Limb (tissue), 2 donors: ENCODE results near the gene RTN1.
A peak's percentile ranks its signal among the peaks of the same experiment; 100 is the strongest.

ENCODE experiments used
- DNase-seq, 2 donors: peaks; one replicate each; pipeline ENCODE4 v3.0.0-alpha.2; 2016; ENCODE audit errors: extremely low spot score in 2 of 2

Gene RTN1

GRCh38 chr14:59630288-59630963 lies 240.2 kb downstream of the RTN1 start:
- DNase-seq, result peak in 1 of 2 donors; percentile 62

DNA sequence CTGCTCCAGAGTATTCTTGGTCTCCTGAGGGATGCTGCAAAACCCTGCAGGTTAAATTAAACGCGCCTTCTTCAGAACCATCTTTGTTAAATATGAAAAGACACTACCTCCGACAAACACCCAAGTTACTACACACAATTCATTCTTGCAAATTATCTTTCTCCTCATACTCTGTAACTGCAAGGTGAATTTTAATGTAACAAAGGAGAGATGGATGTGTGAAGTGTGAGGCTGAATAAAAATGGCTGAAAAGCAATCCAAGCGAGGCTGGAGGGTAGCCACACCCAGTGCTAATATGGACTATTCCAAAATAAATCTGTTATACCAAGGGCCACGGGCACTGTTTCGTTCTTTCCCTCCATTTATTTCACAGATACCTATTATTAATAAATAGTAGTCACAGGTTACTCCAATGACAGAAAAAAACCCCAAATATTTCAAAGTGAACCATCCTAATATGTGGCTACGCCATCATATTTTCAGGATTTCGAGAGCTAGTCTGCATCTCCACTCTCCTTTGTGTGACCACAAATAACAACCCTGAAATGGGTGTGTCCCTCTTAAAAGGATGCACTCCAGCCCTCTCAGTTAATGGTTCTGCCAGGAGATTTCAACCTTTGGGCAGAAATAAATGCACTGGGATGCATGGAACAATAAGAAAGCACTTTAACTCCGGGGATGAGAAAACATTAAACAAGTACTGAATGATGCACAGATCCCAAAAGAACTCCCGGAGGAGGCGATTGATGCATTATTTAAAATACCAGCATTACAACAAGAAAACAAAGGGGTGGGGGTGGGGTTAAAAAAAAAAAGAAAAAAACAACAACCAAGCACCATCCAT lies 240.9 kb downstream of the RTN1 start:
- DNase-seq, result no peak

- DNase-seq, result no peak
These were observed 243.5 kb downstream of the RTN1 start for GRCh38 chr14:59627011-59627520.

- DNase-seq, result no peak
These were observed 247.9 kb downstream of the RTN1 start for GRCh38 chr14:59622631-59623030.

GRCh38 chr14:59619061-59619460 lies 251.5 kb downstream of the RTN1 start:
- DNase-seq, result no peak

DNA sequence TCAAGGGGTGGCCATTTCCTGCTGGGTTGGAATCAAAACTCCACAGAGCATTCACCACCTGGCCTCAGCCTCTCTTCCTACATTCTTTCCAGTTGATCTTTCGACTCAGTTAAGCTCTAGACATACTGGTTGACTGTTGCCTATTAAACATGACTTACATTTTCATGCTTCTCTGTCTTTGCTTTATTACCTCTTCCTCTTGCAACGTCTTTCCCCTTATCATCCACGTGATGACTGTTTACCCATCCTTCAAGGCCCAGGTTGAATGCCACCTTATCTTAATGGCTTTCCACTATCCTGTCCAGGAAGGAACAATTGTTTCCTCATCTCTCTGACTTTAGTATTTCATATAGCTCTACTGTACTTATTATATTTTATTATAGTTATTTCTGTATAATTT lies 269.5 kb downstream of the RTN1 start:
- no peak for DNase-seq

DNA sequence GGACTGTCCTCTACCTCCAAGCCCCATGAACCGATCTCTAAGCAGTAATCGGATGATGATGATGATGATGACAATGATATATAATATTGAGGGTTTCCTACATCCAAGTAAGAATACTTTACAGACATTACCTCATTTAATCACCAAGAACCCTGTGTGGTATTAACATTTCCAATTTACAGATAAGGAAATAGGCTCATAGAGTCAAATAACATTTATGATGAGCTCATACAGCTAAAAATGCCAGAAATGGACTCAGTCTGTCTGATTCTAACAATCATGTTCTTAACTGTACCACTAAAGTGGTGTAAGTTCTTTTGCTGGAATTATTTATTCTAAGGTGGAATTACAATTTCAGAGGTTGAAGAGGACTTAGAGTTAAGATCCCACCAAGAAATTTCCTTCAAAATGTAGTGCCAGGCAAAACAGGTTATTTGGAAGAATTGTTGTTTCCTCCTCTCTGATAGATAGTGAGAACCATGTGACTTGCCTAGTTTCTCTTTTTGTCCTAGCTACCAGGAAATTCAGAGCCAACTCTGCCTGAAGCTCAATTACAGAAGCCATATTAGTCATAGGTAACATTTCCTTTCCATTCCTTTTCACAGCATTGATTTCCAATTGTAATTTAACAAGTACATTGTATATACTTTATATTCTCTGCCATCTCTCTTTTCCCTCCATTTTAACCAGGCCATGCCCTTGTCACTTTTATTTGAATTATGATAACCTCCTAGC lies 270.2 kb downstream of the RTN1 start:
- no peak for DNase-seq

DNA sequence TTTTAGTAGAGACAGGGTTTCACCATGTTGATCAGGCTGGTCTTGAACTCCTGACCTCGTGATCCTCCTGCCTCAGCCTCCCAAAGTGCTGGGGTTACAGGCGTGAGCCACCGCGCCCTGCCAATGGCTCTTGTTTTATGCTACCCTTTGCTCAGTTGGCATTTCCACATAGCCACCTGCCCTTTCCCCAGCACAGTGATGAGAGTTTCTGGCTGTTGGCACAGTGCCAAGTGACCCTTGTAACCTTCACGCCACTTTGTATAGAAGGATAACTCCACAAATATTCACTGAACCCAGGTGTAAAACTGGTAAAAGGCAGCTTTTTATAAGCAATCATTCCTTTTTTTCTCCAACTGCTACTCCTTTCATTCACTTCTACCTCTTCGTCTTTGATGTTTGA lies 275.5 kb downstream of the RTN1 start:
- no peak for DNase-seq

DNA sequence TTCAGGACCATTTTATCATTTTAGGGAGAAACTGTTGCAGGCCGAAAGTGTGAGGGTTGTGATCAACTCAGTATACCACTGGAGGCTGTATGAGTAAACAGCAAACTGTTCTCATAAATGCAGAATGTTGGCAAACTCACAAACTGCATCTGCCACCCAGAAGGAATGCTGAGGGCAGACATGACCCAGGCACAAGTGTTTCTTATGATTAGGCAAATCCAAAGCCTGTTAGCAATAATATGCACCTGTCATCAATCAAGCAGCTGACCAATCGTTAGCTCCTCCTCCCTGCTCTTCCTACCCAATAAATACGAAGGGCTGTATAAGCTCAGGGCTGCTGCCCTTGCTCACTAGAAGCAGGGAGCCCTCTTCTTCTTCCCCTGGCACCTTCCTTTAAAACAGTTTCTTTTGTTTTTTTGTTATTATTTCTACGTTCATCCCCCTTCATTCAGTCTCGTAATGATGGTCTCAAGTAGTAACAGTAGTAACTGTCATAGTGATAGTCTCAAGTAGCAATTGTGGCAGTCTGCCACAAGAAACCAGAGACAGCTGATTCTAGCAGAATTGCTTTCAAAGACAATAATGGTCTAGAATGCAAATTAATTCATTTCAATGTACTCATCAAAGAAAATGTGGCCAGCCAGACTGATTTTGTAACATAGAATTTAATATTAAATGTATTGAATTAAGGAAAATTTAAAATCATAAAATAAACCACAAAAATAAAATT lies 278.8 kb downstream of the RTN1 start:
- DNase-seq, result no peak

DNA sequence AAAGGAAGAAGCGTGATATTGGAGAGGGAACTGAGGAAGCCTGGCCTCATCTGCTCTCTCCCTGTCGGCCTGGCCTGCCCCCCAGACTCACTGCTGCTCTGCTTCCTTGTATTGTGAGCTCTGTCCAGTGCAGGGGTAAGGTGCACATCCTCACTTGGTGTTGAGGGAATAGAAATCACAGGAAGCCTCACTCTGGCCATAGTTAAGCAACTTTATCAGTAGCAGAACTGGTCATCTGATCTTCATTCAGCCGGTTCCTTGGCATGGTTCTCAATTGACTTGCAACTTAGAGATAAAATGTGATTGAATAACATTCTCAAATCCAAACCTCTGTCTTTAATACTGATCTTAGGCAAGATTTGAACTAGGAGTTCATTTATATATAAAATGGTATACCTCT lies 282.5 kb downstream of the RTN1 start:
- no peak for DNase-seq

GRCh38 chr14:59585891-59586554 lies 284.6 kb downstream of the RTN1 start:
- DNase-seq, result no peak

GRCh38 chr14:59583755-59584154 lies 286.8 kb downstream of the RTN1 start:
- DNase-seq, result peak in 1 of 2 donors; percentile 13

DNA sequence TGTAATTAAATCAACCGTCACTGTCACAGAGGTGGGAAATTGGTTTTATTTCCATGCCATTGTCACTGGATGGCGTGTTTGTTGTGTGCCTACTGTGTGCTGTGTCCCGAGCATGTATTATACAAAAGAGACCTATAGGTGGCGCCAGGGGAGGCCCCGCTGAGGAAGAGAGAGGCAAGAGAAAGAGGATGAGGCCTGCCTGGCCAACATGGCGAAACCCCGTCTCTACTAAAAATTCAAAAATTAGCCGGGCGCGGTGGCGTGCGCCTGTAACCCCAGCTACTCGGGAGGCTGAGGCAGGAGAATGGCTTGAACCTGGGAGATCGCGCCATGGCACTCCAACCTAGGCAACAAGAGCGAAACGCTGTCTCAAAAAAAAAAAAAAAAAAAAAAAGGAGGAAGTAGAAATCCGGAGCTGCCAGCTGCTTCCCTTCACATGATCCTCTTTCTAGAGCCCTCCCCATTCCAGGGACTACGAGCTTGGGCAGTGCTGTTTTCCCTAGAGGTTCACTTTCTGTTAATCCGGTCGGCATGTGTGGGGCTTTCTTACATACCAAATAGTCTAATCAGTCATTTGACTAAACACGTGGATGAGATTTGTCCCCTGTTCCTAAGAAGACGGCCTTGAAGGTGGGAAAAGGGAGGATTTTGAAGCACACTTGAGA lies 287.6 kb downstream of the RTN1 start:
- DNase-seq, result no peak

DNA sequence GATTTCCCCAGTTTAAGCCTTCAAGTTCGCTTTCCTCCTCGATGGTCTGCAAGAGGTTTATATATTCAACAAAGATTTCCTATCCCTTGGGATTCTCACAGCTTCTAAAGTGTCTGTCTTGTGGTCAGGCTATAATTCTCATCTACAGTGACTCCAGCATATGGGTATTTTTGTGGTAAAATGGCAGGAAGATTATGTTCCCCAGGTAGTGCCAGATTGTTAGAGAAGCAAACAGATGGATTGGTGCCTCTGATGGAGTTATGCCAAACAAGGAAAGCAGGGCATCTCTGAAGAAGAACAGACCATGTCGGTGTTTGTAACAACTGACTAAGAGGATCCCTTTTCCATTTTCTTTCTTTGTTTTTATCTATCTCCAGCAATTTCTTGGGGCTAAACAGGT lies 288.4 kb downstream of the RTN1 start:
- no peak for DNase-seq

GRCh38 chr14:59580911-59581310 lies 289.7 kb downstream of the RTN1 start:
- DNase-seq, result no peak

DNA sequence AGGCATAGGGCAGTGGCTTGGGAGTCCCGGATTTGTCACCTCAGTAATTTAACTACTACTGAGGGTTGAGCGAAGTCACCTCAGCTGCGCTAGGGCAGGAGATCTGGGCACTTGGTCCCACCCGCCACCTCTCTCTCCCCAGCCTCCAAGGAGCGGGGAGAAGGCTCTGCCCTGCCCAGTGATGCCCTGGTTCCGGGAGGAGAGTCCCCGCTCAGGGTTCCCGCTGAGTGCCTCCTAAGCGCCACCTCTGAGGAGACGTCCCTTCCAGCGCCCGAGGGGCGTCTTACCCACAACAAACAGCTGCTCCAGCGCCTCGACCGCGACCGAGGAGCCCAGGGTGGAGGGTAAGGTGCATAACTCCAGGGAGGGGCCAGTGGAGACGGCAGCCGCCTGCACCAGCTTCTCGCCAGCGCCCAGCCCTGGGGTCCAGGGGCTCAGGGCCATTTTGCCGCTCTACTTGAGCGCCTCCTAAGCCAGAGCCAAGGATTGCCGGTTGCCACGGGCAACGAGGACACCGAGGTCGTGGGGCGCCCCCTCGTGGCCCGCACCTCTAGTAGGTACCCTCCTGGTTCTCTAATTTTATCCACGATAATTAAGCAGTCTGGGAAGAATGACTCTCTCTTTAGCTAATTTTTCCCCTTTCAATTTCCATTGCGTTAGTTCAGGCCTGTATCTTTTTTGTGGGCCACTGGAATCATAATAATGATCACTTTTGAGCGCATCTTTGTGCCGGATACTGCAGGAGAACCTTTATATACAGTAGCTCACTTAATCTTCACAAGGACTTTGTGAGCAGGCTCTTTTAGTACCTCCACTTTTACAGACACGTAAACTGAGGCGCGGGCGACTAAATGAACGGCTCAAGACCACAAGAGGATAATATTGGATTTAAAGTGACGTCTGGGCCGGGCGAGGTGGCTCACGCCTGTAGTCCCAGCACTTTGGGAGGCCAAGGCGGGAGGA lies 294.0 kb downstream of the RTN1 start, which contains the start of gene CCDC175:
Gene CCDC175 (minus strand): TSS at position 481 of the 963 bp plus-strand sequence. CDS start 37 bp downstream, at position 444.
- peak; percentile 72 to 86 for DNase-seq

DNA sequence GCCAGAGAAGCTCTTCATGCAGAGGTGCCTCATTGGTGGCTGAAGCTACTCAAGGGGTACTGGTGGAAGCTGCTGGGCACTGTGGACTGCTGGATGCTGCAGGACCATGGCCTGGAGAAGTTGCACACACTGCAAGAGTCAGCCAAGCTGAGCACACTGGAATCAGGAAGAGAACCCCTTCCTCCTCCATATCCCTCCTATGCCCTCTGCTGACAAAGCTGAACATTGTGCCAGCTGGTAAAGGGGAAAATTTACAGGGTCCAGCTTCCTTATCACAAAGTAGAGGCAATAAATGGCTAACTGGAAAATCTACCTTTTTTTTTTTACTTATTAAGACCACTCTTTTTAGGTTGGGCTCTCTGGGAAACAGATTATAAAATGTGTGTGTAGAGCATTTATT lies 300.5 kb downstream of the RTN1 start:
- no peak for DNase-seq

- no peak for DNase-seq
These were observed 303.9 kb downstream of the RTN1 start for GRCh38 chr14:59566725-59567124.

- DNase-seq, result no peak
These were observed 304.3 kb downstream of the RTN1 start for GRCh38 chr14:59566296-59566695.
